GM12873 (cell line): ENCODE data around the gene SLC44A3.

Experiments
- TF ChIP-seq, protein P1 (sequence below): IDR thresholded peaks from 2 replicates; pipeline ENCODE4 v1.5.1; 2012; ENCODE audit warnings: low read depth, mild to moderate bottlenecking, moderate library complexity, low read length, control low read depth; ENCODE audit not compliant: insufficient read depth; ENCODE audit errors: missing control alignments

Gene SLC44A3, protein sequence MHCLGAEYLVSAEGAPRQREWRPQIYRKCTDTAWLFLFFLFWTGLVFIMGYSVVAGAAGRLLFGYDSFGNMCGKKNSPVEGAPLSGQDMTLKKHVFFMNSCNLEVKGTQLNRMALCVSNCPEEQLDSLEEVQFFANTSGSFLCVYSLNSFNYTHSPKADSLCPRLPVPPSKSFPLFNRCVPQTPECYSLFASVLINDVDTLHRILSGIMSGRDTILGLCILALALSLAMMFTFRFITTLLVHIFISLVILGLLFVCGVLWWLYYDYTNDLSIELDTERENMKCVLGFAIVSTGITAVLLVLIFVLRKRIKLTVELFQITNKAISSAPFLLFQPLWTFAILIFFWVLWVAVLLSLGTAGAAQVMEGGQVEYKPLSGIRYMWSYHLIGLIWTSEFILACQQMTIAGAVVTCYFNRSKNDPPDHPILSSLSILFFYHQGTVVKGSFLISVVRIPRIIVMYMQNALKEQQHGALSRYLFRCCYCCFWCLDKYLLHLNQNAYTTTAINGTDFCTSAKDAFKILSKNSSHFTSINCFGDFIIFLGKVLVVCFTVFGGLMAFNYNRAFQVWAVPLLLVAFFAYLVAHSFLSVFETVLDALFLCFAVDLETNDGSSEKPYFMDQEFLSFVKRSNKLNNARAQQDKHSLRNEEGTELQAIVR

DNA sequence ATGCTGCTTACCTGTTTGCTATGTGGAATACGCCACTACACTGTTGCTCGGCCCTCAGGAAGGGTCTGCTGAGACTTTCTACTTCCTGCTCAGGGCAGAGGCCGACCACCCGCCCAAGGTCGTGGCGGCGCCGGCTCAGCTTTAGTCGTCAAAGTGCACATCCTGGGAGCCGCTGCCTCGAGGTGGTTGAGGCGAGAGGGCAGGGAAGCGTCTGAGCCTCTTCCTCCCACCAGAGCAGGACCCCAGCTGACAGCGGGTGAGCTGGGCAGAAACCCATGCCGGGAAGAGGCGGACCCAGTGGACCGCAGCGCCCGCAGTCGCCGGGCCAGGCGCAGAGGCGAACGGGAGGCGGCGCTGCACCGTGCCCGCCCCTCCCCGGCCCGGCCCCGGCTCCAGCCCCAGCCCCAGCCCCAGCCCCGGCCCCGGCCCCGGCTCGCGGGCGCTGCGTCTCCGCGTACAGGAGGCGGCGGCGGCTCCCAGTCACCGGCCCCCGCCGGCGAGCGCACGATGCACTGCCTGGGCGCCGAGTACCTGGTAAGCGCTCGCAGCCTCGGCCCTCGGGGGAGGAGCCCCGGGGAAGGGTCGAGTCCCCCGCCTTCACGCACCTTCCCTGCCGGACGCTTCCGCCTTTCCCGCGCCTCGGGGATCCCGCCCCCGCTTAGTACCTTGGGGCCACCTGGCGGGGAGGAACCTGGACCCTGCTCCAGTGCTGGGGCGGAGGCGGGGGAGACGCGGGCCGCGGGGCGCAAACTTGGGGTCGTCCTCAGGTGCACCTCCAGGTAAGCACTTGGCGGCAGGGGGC lies at the start of gene SLC44A3:
Gene SLC44A3, plus strand, starts transcription at position 413 of the 802 bp plus-strand sequence. Its CDS starts 95 bp downstream, at position 508.
- TF ChIP-seq, protein P1, sequence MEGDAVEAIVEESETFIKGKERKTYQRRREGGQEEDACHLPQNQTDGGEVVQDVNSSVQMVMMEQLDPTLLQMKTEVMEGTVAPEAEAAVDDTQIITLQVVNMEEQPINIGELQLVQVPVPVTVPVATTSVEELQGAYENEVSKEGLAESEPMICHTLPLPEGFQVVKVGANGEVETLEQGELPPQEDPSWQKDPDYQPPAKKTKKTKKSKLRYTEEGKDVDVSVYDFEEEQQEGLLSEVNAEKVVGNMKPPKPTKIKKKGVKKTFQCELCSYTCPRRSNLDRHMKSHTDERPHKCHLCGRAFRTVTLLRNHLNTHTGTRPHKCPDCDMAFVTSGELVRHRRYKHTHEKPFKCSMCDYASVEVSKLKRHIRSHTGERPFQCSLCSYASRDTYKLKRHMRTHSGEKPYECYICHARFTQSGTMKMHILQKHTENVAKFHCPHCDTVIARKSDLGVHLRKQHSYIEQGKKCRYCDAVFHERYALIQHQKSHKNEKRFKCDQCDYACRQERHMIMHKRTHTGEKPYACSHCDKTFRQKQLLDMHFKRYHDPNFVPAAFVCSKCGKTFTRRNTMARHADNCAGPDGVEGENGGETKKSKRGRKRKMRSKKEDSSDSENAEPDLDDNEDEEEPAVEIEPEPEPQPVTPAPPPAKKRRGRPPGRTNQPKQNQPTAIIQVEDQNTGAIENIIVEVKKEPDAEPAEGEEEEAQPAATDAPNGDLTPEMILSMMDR: no peak

DNA sequence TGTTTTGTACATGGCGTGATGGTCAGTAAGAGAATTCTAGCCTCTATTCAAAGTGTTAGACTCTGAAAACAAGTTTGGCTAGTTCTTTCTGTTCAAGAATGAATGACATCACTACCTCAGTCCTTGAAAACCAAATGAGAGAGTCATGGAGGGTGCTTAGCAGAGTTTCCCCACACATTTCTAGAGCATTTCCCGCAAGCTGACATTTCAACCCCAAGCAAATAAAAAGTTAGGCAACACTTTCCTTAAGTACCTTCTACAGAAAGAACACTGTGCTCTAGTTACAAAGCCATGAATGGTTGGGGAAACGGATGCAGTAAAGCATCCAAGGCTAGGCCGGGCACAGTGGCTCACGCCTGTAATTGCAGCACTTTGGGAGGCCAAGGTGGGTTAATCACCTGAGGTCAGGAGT lies 47.9 kb upstream of the SLC44A3 start:
- TF ChIP-seq, protein P1: no peak

DNA sequence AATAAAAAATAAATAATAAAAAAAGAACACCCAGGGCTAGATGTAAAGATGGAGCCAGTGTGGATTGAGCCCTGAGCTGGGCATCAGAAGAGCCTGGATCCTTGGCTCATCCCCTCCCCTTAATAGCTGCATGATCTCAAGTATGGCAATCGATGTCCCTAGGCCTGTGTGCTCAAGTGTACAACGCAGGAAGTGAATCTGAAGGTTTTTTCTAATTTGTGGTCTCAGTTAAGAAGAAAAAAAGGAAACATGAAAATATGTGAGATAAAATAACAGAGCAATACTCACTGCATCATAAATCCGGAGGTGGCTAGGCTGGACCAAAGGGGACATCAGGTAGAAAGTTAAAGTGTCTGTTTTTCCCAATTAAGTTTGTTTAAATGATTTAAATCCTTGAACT lies 47.3 kb upstream of the SLC44A3 start:
- TF ChIP-seq, protein P1: no peak

DNA sequence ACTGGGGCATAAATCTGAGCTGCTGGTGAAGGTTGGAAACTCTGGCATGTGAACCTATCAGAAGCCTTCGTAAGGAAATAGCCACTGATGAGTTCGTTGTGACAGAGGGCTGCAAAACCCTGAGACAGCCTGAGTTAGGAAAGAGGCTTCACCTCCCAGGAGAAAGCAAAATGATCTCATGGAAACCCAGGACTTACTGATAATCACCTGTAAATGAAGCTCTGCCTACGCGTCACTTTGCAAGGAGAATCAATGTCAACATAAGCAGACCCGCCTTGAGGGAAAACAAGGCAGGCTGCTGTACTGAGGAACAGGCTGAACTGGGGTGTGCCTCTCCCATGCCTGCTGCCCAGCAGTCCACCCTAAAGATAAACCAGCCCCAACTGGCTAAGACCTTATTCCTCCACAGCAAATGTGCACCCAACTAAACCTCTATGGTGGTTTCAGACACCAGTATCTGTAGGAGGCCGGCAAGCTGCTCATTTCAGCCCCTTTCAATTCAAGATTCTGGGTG lies 46.8 kb upstream of the SLC44A3 start:
- TF ChIP-seq, protein P1: no peak

DNA sequence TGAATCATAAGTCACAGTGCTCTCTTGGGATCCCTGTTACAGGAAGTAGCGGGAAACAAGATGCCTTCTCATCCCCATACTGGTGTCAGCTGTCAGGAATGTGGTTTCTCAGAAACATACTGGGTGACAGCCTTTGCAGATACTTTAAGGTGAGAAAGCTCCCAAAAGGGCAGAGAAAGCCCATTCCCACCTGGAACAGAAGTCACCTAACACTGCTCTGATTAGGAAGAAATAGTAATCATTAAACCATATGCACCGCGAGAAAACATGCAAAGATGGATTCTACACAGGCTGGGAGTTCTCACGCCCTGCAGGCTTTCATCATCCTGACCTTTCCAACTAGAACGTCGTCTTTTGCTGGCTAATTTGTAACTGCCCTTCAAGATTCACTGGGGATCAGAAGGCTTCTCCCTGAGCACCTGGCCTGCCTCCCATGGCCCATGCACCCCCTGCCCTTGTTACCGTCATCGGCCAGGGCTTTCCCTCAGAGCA lies 46.2 kb upstream of the SLC44A3 start:
- TF ChIP-seq, protein P1: no peak

DNA sequence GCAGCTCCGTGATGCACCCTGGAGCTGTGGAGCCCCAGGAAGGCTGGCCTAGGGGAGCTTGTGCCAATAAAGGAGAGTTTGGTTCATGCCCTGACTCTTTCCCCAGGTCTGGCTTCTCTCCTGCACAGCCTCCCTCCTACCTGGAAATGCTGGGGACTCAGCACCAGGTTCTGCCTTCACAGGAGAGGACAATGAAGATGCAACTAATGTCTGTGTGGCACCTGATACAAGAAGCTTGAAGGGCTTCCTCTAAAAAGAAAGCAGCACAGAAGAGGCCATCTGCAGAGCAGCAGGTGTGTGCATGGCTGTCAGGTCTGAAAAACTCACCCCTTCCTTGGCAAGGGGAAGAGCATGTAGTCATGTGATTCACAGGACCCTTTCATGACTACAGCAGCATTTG lies 43.7 kb upstream of the SLC44A3 start:
- TF ChIP-seq, protein P1: no peak
